NCI-H2196 treated with DMSO at 0.1 percent for 48 hours (cell line): ENCODE measurements around the gene NENF.

Experiments
- DNase-seq: peaks from one replicate; lab custom pipeline; 2025; ENCODE audit not compliant: unreplicated experiment; lab: John Stamatoyannopoulos, UW

The NENF gene

GRCh38 chr1:212430955-212431394 lies 1.7 kb upstream of the NENF start:
- DNase-seq = no peak

- DNase-seq = no peak
These were observed 1.1 kb upstream of the NENF start for GRCh38 chr1:212431644-212432043.

- no peak for DNase-seq
These were observed 454 bp upstream of the NENF start for GRCh38 chr1:212432272-212432660.

GRCh38 chr1:212433577-212434462 lies 1.1 kb downstream of the NENF start:
- DNase-seq = no peak

- no peak for DNase-seq
These were observed 2.3 kb downstream of the NENF start for GRCh38 chr1:212434992-212435391.

- DNase-seq = no peak
These were observed 4.6 kb downstream of the NENF start for GRCh38 chr1:212437179-212437798.

GRCh38 chr1:212438831-212439237 lies 6.1 kb downstream of the NENF start:
- no peak for DNase-seq

GRCh38 chr1:212440419-212440818 lies 7.7 kb downstream of the NENF start:
- no peak for DNase-seq

GRCh38 chr1:212442408-212442807 lies 9.7 kb downstream of the NENF start:
- no peak for DNase-seq

GRCh38 chr1:212446333-212446732 lies 13.6 kb downstream of the NENF start:
- DNase-seq = no peak

- no peak for DNase-seq
These were observed 14.8 kb downstream of the NENF start for GRCh38 chr1:212447478-212447877.

GRCh38 chr1:212450331-212450881 lies 17.7 kb downstream of the NENF start:
- no peak for DNase-seq

GRCh38 chr1:212451416-212452322 lies 18.9 kb downstream of the NENF start:
- DNase-seq = no peak

GRCh38 chr1:212452323-212453155 lies 19.8 kb downstream of the NENF start:
- no peak for DNase-seq

GRCh38 chr1:212453156-212453857 lies 20.6 kb downstream of the NENF start:
- DNase-seq = no peak

- no peak for DNase-seq
These were observed 22.0 kb downstream of the NENF start for GRCh38 chr1:212454741-212455140.

- DNase-seq = no peak
These were observed 22.7 kb downstream of the NENF start for GRCh38 chr1:212455401-212455800.

GRCh38 chr1:212455803-212456528 lies 23.2 kb downstream of the NENF start:
- peak; percentile 54 for DNase-seq
